ENCODE measurements around the gene ITIH2.

The ITIH2 gene

GRCh38 chr10:7797582-7797981, 94.5 kb downstream of the ITIH2 start:
- DNase-seq (ENCODE audit: low read depth in 3 of 3) = no peak

Data from stimulated activated CD4-positive, alpha-beta T cell treated with anti-CD3 and anti-CD28 coated beads, TNF-alpha, amount 100 ng/mL, for 48 hours (primary cell).